GM12878 (cell line): ENCODE measurements around the gene STK11.

Source experiments
- CEBPB ChIP-seq, 2 experiments: fragments of 150-350 bp in 1 of 2; IDR thresholded peaks; 2 replicates each; pipeline ENCODE4 v1.6.1; 2012 to 2014; ENCODE audit warnings: low read depth in 2 of 2, low read length in 2 of 2, borderline replicate concordance in 1 of 2, inconsistent platforms in 1 of 2
- CTCF ChIP-seq, 3 experiments: IDR thresholded peaks in 2 of 3; conservative IDR thresholded peaks in 1 of 3; 2 replicates each; pipeline ENCODE4 v1.5.1; 2011; ENCODE audit warnings: low read depth in 3 of 3, low read length in 3 of 3, mild to moderate bottlenecking in 3 of 3, control low read depth in 2 of 3, moderate library complexity in 2 of 3, inconsistent platforms in 1 of 3, mixed read lengths in 1 of 3; ENCODE audit not compliant: control insufficient read depth in 2 of 3, insufficient read depth in 1 of 3; ENCODE audit errors: extremely low read depth in 1 of 3
- ZZZ3 ChIP-seq: IDR thresholded peaks from 2 replicates; pipeline ENCODE4 v1.6.1; 2011; ENCODE audit warnings: low read depth; ENCODE audit not compliant: control insufficient read depth, insufficient read length
- TF ChIP-seq, protein P1 (sequence below): fragments of 450-650 bp; formaldehyde crosslinking; IDR thresholded peaks from 2 replicates; pipeline ENCODE4 v1.4.0; 2022; ENCODE audit warnings: mild to moderate bottlenecking, moderate library complexity

DNA sequence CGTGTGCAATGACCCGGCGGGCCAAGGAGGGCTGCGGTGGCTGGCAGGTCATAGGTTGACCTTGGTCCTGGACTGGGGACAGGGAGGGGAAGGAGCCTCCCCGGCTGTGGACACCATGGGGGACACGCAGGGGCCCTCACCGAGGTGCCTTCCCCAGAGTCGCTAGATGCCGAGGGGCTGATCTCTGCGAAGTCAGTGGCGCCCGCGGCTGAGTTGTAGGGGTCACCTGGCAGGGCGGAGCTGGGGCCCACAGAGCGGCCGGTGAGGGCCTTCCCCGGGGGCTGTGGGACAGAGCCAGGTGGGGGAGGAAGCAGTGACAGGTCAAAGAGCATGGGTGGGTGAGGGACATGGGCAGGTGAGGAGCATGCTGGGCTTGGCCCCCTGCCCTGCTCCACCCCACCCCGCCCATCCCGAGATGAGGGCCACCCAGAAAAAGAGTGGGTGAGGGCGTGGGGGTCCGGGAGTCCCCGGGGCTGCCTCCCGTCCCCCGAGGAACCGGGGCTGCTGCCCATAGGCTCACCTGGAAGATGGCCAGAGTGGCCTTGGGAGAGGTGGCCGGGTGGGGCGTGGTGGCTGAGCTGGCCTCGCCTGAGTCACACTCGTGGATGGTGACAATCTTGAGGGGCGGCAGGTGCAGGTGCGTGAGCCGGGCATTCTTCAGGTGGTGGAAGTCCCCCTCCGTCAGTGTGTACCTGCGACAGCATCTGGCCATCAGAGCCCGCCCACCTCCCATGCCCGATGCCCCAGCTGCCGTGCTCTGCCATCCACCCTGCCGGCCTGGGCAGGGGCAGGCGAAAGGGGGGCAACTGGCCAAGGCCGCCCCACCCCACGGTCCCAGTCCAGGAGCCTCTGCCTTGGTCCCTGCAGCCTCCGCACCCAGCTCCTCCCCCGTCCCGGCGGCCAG lies 28.7 kb downstream of the STK11 start:
- TF ChIP-seq CEBPB (IDR thresholded peaks at IDR 0.05; ENCODE audit: borderline replicate concordance in 1 of 2, low read depth in 2 of 2, low read length in 2 of 2), result no peak
- no peak for TF ChIP-seq CTCF (IDR thresholded peaks at IDR 0.05 in 2 of 3, conservative IDR thresholded peaks at IDR 0.05 in 1 of 3; ENCODE audit: control insufficient read depth in 2 of 3, extremely low read depth in 1 of 3, insufficient read depth in 1 of 3, low read depth in 3 of 3, low read length in 3 of 3)
- TF ChIP-seq, protein P1, sequence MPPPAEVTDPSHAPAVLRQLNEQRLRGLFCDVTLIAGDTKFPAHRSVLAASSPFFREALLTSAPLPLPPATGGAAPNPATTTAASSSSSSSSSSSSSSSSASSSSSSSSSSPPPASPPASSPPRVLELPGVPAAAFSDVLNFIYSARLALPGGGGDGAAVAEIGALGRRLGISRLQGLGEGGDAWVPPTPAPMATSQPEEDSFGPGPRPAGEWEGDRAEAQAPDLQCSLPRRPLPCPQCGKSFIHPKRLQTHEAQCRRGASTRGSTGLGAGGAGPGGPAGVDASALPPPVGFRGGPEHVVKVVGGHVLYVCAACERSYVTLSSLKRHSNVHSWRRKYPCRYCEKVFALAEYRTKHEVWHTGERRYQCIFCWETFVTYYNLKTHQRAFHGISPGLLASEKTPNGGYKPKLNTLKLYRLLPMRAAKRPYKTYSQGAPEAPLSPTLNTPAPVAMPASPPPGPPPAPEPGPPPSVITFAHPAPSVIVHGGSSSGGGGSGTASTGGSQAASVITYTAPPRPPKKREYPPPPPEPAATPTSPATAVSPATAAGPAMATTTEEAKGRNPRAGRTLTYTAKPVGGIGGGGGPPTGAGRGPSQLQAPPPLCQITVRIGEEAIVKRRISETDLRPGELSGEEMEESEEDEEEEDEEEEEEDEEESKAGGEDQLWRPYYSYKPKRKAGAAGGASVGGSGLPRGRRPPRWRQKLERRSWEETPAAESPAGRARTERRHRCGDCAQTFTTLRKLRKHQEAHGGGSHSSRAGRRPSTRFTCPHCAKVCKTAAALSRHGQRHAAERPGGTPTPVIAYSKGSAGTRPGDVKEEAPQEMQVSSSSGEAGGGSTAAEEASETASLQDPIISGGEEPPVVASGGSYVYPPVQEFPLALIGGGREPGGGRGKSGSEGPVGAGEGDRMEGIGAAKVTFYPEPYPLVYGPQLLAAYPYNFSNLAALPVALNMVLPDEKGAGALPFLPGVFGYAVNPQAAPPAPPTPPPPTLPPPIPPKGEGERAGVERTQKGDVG (CRISPR knock-in tag), result no peak
- no peak for TF ChIP-seq ZZZ3
